ENCODE measurements around the gene GATAD2A.

- TF ChIP-seq, protein P1, sequence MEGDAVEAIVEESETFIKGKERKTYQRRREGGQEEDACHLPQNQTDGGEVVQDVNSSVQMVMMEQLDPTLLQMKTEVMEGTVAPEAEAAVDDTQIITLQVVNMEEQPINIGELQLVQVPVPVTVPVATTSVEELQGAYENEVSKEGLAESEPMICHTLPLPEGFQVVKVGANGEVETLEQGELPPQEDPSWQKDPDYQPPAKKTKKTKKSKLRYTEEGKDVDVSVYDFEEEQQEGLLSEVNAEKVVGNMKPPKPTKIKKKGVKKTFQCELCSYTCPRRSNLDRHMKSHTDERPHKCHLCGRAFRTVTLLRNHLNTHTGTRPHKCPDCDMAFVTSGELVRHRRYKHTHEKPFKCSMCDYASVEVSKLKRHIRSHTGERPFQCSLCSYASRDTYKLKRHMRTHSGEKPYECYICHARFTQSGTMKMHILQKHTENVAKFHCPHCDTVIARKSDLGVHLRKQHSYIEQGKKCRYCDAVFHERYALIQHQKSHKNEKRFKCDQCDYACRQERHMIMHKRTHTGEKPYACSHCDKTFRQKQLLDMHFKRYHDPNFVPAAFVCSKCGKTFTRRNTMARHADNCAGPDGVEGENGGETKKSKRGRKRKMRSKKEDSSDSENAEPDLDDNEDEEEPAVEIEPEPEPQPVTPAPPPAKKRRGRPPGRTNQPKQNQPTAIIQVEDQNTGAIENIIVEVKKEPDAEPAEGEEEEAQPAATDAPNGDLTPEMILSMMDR (IDR thresholded peaks at IDR 0.05 in 4 of 5, conservative IDR thresholded peaks at IDR 0.05 in 1 of 5), result no peak
- TF ChIP-seq POLR2A (IDR thresholded peaks at IDR 0.05), result no peak
These were observed 108.8 kb downstream of the GATAD2A start for GRCh38 chr19:19514215-19514657.
